Liver (tissue), 9 donors: ENCODE measurements around the gene LRIG1. TPM values are rescaled to one million over a fixed set of nuclear protein-coding genes. Genes with fewer than 3 reads are reported as not detected.

Experiments used
- DNase-seq: peaks from one replicate; pipeline ENCODE4 v3.0.0-alpha.2; 2017; ENCODE audit warnings: low spot score
- H3K27ac ChIP-seq, 2 donors: one replicate each; pipeline ENCODE4 v1.7.0; 2013; ENCODE audit warnings: inconsistent platforms in 2 of 2, low read length in 2 of 2, control low read depth in 1 of 2, low read depth in 1 of 2, mild to moderate bottlenecking in 1 of 2
- H3K27me3 ChIP-seq, 4 donors: one replicate each; pipeline versions ENCODE4 v1.6.1 to v1.7.0; 2013; ENCODE audit warnings: low read length in 3 of 4, inconsistent platforms in 1 of 4, mild to moderate bottlenecking in 1 of 4, moderate library complexity in 1 of 4; ENCODE audit not compliant: control insufficient read depth in 4 of 4, insufficient read depth in 4 of 4
- H3K36me3 ChIP-seq, 4 donors: one replicate each; pipeline versions ENCODE4 v1.6.1 to v1.7.0; 2013; ENCODE audit warnings: low read length in 3 of 4, mild to moderate bottlenecking in 3 of 4, low read depth in 1 of 4, moderate library complexity in 1 of 4; ENCODE audit not compliant: control insufficient read depth in 4 of 4, insufficient read depth in 3 of 4
- H3K4me1 ChIP-seq, 4 donors: one replicate each; pipeline versions ENCODE4 v1.6.1 to v1.7.0; 2013; ENCODE audit warnings: low read length in 3 of 4, mild to moderate bottlenecking in 3 of 4, moderate library complexity in 1 of 4; ENCODE audit not compliant: control insufficient read depth in 4 of 4, insufficient read depth in 4 of 4
- H3K4me3 ChIP-seq, 3 donors: one replicate each; pipeline versions ENCODE4 v1.6.1 to v1.7.0; 2013; ENCODE audit warnings: low read length in 3 of 3, control low read depth in 1 of 3, low read depth in 1 of 3, mild to moderate bottlenecking in 1 of 3
- H3K9ac ChIP-seq, 2 donors: one replicate each; pipeline ENCODE4 v1.7.0; 2013; ENCODE audit warnings: low read length in 2 of 2, mild to moderate bottlenecking in 2 of 2, moderate library complexity in 2 of 2, control low read depth in 1 of 2, low read depth in 1 of 2
- H3K9me3 ChIP-seq, 4 donors: one replicate each; pipeline versions ENCODE4 v1.6.1 to v1.7.0; 2013; ENCODE audit warnings: low read length in 3 of 4; ENCODE audit not compliant: control insufficient read depth in 4 of 4
- CTCF ChIP-seq: fragments of 150-350 bp; IDR thresholded peaks from 2 replicates; pipeline ENCODE4 v1.5.1; 2017; ENCODE audit warnings: improper control_type of control experiment, low read depth, low read length; ENCODE audit not compliant: missing input control
- FOXA2 ChIP-seq: IDR thresholded peaks from 2 replicates; pipeline ENCODE4 v1.6.1; 2016; ENCODE audit warnings: antibody characterized with exemption
- HNF4A ChIP-seq, 2 donors: conservative IDR thresholded peaks; 2 replicates each; pipeline ENCODE4 v1.6.1; 2016; ENCODE audit warnings: antibody characterized with exemption in 2 of 2, mild to moderate bottlenecking in 2 of 2
- JUND ChIP-seq, 2 donors: IDR thresholded peaks; 2 replicates each; pipeline ENCODE4 v1.6.1; 2016; ENCODE audit warnings: antibody characterized with exemption in 2 of 2
- YY1 ChIP-seq: IDR thresholded peaks from 2 replicates; pipeline ENCODE4 v1.6.1; 2016; ENCODE audit warnings: antibody characterized with exemption, mild to moderate bottlenecking
- ZBTB33 ChIP-seq: IDR thresholded peaks from 2 replicates; pipeline ENCODE4 v1.6.1; 2016; ENCODE audit warnings: antibody characterized with exemption
- WGBS: extraction: QIAGEN DNeasy Blood & Tissue Kit; methylation state at CpG from one replicate; pipeline ENCODE4 v1.1.7; 2013; 5-methylcytosine and 5-hydroxymethylcytosine counted together
- polyA plus RNA-seq, 2 donors: library from polyadenylated mRNA; stranded (reverse) in 1 of 2; unstranded in 1 of 2; fragments of 200-250 nt in 1 of 2; fragments of >200 nt in 1 of 2; fragmentation: Nextera tagmentation in 1 of 2; extraction: Ambion mirVana in 1 of 2; gene quantifications; one replicate each; pipeline versions ENCODE4 v1.2.1 to v1.2.3, GENCODE V29; 2013 to 2015
- total RNA-seq, 2 donors: library from RNA; depleted of rRNA; stranded (reverse); fragments of >200 nt; gene quantifications; one replicate each; pipeline ENCODE4 v1.2.3, GENCODE V29; 2014
- donor health status: healthy.
- donor health status: healthy.
- donor health status: healthy.
- donor health status: healthy.
- donor health status: healthy.

LRIG1 gene
- total and polyA plus RNA-seq, 4 donors = 9.4 to 48.9 (median 12.9) TPM

- Histone ChIP-seq H3K9me3 (no peaks in the 10 kb centered on the region), H3K9ac (no peak overlapping the region), H3K36me3 (peaks cover 5 to 12% (median 8%) of the 10 kb centered on the region in 4 donors), H3K27ac (no peak overlapping the region), H3K27me3 (no peaks in the 10 kb centered on the region), H3K4me3 (no peak overlapping the region), H3K4me1 (peaks cover 0 to 8% (median 5%) of the 10 kb centered on the region in 4 donors)
- TF ChIP-seq CTCF (no peak), YY1 (no peak), JUND (IDR thresholded peaks at IDR 0.05) (no peak), HNF4A (conservative IDR thresholded peaks at IDR 0.05) (no peak), ZBTB33 (no peak)
- WGBS = 86% methylated on average over 12 of the region's 12 CpGs
- DNase-seq = no peak
These were observed 82.3 kb downstream of the LRIG1 start for GRCh38 chr3:66418475-66418931.

GRCh38 chr3:66416556-66417304, 84.1 kb downstream of the LRIG1 start:
- no peak overlapping the region for H3K27ac ChIP-seq
- peaks cover 0 to 6% (median 4%) of the 10 kb centered on the region in 4 donors for H3K4me1 ChIP-seq
- TF ChIP-seq ZBTB33 = no peak
- WGBS = 83% methylated on average over 14 of the region's 14 CpGs
- H3K27me3 ChIP-seq = no peaks in the 10 kb centered on the region
- H3K9ac ChIP-seq = no peak overlapping the region
- no peak overlapping the region for H3K4me3 ChIP-seq
- peaks cover 12 to 27% (median 20%) of the 10 kb centered on the region in 4 donors for H3K36me3 ChIP-seq
- no peak for DNase-seq
- H3K9me3 ChIP-seq = no peaks in the 10 kb centered on the region

GRCh38 chr3:66415867-66416428, 84.9 kb downstream of the LRIG1 start:
- no peaks in the 10 kb centered on the region for H3K9me3 ChIP-seq
- WGBS = 75% methylated on average over 5 of the region's 5 CpGs
- TF ChIP-seq FOXA2 = no peak
- no peak overlapping the region for H3K4me3 ChIP-seq
- no peak overlapping the region for H3K27ac ChIP-seq
- no peak for DNase-seq
- peaks cover 14 to 28% (median 20%) of the 10 kb centered on the region in 4 donors for H3K36me3 ChIP-seq
- H3K27me3 ChIP-seq = no peaks in the 10 kb centered on the region
- H3K9ac ChIP-seq = no peak overlapping the region
- H3K4me1 ChIP-seq = no peaks in the 10 kb centered on the region
